Stimulated activated CD4-positive, alpha-beta T cell treated with anti-CD3 and anti-CD28 coated beads, Interleukin-4, amount 100 ng/mL, for 48 hours (primary cell): ENCODE results near the gene RARRES1.

Experiments
- DNase-seq, 2 donors: peaks; one replicate each; pipeline ENCODE4 v3.0.0-alpha.2; 2020; ENCODE audit warnings: low read depth in 2 of 2

RARRES1 gene

DNA sequence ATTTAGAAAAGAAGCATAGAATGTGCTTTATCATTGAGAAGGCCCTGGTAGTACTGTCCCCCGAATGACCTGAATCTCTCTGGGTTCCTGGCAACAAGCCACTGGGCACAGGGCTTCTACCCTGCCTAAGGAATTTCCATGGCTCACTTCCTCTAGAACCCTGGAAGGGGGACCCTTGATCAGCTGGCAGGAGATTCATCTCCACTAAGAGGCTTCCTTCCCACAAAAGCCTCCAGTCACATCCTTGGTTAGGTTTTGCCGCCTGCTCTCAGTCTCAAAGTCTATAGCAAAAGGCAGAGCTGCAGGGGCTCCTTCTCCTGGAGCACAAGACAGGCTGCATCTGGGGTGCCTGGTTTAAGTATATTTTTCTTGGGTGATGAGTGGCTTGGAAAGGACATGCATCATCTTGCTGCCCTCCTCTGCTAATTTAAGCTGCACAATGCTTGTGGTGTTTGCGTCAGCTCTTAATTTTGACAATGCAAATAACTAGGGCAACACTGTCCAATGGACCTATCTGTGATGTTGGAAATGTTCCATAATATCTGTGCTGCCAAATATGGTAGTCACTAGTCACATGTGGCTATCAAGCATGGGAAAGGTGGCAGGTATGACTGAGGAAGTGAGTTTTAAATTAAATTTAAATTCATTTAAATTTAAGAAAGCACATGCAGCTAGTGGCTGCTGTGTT lies 33.4 kb upstream of the RARRES1 start:
- DNase-seq, result no peak

DNA sequence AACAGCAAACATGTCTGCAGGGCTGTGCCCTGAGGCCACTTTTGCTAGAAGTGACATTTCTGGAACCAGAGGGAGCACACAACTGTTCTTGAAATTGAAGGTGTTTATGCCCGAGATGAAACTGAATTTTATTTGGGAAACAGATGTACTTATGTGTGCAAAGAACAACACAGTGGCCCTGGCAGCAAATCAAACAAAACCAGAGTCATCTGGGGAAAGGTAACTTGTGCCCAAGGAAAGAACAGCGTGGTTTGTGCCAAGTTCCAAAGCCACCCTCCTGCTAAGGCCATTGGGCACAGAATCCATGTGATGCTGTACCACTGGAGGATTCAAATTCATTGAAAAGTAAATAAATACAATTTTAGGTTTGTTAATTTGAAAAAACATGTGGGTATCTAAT lies 31.2 kb upstream of the RARRES1 start:
- no peak for DNase-seq

DNA sequence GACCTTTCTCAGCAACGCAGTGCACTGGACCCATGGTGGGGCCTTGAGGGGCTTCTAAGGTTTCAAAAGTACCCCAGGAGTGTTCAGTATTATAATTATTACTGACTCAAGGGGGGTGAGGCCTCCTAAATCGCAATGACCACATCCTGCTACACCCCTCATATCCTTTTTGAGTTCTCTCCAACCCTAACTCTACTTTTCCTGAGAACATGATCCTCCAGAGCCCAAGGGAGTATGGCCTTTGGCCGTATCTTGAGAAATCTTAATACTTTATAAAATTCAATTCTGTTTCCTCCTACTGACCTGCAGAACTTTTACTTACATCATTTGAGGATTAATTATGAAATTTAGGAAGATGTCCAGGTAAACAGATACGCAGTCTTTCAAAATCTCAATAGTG lies 30.4 kb upstream of the RARRES1 start:
- no peak for DNase-seq

DNA sequence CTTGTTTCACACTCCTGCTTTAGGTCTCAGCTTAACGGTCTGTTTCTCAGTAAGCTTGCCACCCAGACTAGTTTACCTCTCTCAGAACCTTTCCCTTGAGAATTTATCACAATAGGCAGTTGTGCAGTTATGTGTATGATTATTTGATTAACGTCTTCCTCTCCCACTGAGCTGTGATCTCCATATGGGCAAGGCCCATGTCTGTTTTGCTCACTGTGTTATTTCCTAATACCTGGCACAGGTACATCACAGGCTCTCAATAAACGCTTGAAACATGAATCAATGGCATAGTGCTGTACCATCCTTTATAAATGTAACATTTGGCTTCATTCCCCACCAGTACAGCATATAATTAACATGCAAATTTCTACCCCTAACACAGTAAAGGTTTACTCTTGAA lies 29.1 kb upstream of the RARRES1 start:
- DNase-seq, result no peak

DNA sequence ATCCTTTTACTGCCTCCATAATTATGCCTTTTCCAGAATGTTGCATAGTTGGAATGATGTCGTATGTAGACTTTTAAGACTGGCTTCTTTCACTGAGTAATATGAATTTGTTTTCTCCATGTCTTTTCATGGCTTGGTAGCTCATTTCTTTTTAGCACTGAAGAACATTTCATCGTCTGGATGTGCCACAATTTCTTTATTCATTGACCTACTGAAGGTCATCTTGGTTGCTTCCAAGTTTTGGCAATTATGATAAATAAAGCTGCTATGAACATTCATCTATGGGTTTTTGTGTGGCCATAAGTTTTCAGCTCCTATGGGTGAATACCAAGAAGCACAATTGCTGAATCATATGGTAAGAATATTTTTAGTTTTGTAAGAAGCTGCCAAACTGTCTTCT lies 23.2 kb upstream of the RARRES1 start:
- DNase-seq, result no peak

DNA sequence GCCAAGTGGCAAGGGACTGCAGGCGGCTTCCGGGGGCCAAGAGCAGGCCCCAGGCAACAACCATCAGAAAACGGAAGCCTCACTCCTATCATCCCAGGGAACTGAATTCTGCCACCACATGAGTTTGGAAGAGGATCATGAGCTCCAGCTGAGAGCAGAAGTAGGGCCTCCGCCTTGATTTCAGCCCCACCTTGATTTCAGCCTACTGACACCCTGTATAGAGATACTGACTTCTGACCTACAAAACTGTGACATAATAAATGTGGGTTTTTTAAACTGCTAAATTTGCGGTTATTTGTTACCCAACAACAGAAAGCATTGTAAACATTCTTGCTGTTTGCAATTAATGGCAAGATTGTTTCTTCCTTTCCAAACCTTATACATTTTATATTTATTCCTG lies 21.6 kb upstream of the RARRES1 start:
- DNase-seq, result no peak

DNA sequence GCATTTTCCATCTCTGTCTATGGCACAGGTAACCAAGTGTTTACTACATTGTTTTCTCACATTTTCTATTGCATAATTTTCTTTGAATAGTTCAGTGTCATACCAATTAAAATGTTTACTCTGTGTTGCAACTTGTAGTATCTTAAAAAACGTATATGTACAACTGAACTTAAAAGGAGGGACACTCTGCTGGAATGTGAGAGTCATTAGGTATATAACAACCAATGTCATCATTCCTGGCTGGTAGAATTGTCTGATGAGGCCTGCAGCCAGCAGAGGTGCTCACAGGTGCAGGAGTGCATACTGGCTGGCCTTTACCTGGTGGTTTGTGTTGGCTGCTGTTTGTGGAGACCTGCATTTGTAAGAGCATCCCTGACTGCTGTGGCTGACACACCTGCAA lies 19.1 kb upstream of the RARRES1 start:
- DNase-seq, result no peak

DNA sequence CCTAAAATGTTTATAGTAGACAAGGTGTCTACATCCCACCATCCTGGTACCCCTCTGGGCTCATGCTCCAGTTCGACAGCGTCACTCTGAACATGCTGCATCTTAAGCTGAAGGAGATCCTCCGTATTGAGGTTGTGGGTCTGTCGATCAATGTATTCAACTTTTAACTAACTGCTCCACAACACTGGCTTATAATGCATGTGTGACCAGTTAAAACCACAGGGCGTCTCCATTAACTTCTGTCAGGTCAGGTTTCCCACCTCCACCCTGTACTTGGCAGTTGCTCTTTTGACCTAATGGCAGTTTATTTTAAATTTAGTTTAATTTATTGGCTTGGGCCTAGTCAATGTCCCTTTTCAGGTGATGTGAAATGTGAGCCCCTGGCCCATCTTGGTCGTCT lies 17.8 kb upstream of the RARRES1 start:
- no peak for DNase-seq

DNA sequence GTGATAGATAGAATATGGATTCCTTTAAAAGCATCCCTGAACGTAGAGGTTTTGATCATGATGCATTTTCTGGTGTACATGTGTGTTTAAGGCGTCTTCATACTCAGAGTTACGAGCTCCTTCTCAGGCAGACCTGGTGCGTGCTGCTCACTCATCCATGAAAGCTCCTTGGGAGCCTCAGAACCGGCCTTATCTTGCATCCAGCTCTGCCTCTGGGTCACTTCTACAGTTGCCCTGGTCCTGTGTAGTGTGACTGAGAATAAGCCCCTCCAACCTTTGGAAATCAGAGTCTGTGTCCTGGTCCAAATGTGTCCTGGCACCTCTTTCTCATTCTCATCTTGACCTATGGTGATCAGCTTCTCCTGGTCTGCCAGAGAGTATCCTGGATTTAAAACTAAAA lies 17.3 kb upstream of the RARRES1 start:
- DNase-seq, result no peak

DNA sequence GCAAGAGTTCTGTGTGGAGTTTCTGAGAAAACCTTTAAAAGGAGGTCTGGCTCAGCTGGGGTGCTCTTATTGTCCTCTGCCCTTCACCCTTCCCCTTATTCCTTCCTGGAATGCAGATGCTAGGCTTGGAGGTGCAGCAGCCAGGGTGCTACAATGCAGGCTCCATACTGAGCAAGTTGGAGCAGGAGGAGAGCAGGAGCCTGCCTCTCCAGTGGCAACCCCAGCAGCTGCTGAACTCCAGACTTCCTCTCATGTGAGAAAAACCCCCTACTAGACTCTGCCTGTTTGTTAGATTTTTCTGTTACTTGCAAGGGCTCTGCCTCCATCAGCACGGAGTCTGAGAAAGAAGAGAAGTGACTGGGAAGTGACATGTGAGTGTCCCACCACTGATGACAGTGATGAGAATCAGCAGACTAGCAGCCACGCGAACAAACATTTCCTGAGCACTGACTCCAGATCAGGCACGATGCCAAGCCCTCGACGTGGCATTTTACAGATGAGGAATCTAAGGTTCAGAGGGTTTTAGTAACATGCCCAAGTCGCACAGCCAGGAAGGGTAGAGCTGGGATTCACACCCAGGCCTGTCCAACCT lies 16.1 kb upstream of the RARRES1 start:
- DNase-seq, result no peak

DNA sequence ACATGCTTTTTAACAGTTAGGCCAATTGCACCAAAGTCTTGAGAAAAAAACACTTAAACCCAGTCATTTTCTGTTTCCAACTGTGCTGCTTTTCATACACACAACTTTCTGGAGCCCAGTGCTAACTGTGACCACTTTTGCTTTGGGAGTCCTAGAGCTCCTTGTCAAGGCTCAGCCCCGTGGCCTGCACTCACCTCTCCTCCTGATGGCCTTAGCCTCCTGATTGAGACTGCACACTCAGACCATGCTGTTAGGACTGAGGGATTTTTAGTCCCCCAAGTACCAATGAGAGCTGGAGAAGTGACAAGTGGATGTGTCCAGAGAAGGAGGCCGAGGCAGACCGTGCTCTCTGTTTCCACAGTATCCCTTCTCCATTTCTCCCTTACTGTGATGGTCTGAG lies 15.2 kb upstream of the RARRES1 start:
- no peak for DNase-seq

DNA sequence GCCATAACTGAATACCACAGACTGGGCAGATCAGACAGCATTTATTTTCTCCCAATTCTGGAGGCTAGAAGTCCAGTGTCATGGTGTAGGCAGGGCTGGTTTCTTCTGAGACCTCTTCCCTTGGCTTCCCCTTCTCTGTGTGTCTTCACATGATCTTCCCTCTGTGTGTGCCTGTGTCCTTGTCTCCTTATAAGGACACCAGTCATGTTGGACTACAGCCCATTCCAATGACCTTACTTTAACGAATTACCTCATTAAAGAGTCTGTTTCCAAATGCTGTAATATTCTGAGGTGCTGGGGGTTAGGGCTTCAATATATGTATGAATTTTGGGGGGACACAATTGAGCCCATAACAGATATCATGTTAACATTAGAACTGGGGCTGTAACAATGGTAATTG lies 13.3 kb upstream of the RARRES1 start:
- DNase-seq, result no peak

DNA sequence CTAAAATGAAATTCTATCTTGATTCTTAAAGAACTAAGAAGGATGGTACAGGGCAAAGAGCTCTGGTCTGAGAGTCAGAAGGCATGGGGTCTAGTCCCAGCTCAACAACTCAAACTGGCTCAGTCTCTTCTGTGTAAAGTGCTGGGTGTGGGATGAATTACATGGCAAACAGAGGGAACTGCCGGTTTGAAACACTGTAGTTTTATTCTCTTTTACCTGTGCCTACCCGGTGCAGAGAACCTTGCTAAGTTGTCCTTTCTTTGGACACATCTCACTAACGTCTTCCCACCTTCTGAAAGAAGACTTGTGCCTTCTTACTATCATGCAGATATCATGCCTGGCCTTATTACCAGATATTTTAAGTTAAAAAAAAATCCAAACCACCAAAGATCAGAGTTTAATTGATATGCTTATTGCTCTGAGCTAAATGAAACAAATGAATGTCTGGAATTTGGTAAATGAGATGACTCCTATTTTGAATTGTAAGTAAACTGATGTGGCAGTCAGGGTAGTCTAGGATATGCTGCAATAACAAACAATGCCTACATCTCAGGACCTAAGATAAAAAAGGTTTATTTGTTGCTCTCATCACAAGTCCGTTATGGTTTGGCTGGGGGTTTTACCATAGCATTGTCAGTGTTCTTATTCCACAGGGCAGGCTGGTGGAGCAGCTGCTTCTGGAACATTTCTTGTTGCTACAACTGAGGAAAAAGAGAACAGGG lies 12.5 kb upstream of the RARRES1 start:
- no peak for DNase-seq

DNA sequence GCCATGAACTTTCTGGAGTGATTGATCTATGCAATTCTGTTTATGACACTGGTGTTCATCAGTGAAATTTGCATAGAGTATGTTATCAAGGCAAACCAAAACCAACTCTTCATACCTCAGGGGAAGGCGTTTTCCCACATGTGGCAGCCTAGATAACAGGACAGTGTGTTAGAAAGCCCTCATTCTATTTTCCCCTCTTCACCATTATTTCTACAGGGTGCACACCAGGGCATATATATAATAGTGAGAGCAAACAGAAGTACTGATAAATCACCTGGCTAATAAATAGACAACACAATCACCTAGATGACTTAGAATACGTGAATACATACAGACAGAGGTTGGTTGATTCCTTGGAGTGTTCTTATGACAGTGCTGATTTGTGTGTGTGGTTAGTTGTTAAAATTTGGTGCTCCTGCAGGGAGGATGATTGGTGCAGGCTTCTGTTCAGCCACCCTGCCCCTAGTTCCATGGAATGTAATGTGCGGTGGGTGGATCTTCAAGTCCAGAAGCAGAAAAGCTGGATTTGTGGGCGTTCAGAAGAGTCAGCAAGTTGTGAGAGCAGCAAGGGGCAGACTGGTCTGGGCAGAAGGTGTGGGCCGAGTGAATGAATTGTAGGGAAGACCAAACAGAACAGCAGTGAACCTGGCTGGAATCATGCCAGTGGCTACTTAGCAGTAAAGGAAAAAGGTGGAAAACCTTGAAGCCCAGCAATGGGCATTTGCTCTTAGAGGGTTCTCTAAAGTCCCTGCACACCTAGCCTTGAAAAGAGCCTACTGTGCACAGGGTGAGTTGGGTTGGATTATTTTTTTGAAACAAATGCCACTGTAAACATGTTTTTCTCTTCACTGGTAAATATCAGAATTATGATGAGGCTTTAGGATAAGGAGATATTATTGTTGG lies 11.7 kb upstream of the RARRES1 start:
- DNase-seq, result no peak

DNA sequence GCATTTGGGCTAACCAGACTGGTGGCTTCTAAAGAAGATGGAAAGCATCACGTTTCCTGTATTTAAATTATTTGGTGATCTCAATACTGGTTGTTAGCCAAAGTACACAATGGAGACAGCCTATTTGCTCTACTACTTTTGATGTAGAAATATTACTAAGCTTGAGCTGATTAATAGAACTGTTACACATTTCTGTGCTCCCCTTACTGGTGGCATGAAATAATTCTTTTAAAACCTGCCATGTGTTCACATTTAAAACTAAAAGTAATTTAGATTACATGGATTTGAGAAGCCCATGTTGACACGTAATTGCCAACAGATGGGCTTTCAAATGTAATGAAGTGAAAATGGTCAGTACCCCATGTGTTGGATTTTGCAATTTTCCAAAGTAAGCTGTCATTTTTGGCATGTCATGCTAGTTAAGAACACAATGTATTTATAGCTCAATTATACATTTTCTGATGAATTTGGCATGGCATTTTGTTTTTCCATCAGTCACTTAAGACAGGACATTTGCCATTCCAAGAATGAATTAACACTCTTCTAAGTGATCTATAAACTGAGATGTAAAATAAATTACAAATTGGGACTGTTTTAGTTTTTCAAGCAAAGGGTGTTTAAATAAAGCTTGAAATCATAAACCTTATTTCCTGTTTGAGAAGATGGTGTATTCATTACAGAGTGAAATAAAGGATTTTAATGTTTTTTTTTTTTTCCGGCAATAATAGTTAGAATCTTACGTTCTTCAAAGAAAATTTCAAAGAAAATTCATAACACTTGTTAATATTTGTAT lies 10.8 kb upstream of the RARRES1 start:
- no peak for DNase-seq

DNA sequence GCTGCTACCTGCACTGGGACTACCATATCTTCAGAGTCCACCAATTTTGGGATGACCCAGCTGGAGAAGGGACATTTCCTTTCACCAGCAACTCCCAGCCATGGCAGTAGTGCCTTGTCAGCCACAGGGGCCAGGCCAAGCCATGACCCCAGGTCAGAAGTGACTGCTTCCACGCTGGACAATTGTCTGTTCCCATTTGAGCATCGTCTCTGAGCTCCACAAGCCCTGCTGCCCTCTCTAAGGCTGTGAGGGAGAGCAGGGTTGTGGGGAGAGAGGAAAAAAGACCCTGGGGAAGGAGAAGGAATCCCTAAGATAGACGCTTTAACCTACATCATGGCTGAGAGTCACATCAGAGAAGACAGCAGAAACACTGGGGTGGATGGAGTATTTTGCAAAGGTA lies 7.4 kb upstream of the RARRES1 start:
- DNase-seq, result no peak

DNA sequence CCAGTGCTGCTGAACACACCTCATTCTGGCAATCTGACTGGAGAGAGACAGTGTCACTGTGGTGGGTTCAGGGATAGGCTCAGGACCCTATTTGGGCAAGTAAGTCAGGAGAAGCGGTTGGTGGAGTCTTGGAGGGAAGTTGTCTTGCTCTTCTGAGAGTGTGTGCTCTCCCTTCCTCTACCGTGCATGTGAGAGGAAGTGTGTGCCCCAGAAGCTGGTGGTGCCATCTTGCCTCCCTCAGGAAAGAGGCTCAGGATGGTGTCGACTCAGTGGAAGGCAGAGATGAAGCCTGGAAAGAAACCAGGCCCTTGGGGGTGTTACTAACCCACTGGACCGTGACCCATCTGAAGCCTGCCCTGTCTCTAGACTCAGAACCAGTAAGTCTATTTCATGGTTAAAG lies 6.8 kb upstream of the RARRES1 start:
- DNase-seq, result no peak

DNA sequence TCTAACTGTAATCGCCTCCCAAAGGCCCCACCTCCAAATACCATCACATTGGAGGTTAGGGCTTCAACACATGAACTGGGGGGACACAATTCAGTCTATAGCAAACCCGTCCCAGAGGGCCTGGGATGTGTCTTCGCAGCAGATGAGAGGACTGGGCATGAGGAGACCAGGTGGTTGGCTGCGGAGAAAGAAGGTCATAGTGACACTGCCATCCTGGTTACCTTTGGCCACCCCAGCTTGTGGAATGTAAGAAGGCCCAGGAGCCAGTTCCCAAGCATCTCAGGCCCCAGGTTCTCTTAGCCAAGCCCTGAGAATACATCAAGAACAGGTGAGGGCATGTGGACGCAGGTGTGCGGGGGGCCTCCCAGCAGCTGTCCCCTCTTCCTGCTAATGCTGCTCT lies 6.4 kb upstream of the RARRES1 start:
- no peak for DNase-seq

DNA sequence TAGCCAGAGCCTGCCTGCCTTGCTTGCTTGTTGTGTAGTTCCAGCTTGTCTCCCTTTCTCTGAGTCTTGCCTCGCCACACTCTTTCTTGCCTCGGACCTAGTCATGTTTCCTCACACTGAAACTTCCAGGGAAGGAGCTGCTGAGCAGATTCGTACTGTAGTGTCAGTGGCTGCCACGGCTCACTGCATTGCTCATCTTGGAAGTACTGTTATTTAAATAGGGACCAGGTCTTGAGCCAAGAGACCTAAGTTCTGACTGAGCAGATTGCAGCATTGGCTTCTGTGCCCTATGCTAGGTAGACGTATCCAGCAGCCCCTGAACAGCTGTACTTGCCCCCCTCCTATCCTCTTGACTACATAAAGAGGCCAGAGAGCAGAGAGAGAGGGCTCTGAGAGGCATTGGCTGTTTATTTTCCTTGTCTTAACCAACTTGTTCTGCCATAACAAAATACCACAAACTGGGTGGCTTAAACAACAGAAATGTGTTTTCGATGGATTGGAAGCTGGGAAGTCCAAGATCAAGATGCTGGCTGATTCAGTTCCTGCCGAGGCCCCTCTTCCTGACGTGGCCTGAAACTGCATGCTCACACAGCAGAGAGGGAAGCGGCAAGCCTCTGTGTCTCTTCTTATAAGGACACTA lies 5.8 kb upstream of the RARRES1 start:
- DNase-seq, result no peak

DNA sequence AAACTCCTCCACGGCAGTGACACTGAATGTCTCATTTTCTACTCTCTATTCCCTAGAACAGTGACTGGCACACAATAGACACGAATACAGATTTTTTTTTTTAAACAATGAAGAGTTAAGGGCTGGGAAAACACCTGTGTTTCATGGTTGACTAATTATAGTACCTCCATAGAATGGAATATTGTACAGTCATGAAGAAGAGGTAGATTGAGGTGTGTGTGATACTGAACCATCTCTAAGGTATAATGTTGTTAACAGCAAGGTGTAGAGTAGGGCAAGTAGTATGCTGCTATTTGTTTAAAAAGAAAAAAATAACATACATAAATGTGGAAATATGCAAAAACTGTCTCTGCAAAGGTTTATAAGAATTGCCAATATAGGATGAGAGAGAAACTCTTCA lies 5.2 kb upstream of the RARRES1 start:
- DNase-seq, result no peak
